HepG2 (cell line): ENCODE measurements around the gene NINL. TPM values are rescaled to one million over a fixed set of nuclear protein-coding genes. Genes with fewer than 3 reads are reported as not detected.

Source experiments
- ATAC-seq: fragments of 200-7000 bp; cut with Tn5 transposase; 3 replicates; pipeline ENCODE4 v1.9.1; 2020; ENCODE audit warnings: mild to moderate bottlenecking, moderate library complexity
- BruUV-seq: library from RNA; stranded (reverse); fragments of 400-500 nt; replicated peaks from 2 replicates; lab custom pipeline; 2021; lab: Mats Ljungman, UMichigan
- CTCF ChIA-PET: fragments of 300-600 bp; formaldehyde crosslinking; extraction: SDS; loops from one replicate; lab custom pipeline; 2021; ENCODE audit warnings: low total read pairs, inconsistent platforms, low intra/inter-chr PET ratio; lab: Yijun Ruan, JAX
- POLR2A ChIA-PET: fragments of 350-600 bp; sonication (Branson Sonifier 250); formaldehyde crosslinking; loops from one replicate; lab custom pipeline; 2020; ENCODE audit warnings: antibody characterized with exemption, inconsistent platforms; lab: Yijun Ruan, JAX
- DNase-seq: peaks from one replicate; pipeline ENCODE4 v3.0.0-alpha.2; 2015; ENCODE audit warnings: low spot score
- FAIRE-seq: peaks from 3 replicates; lab custom pipeline; 2011; peaks lifted over from hg19 to GRCh38; lab: Jason Lieb, UNC
- H2AFZ ChIP-seq: one replicate; pipeline ENCODE4 v1.6.1; 2011; ENCODE audit warnings: low read length, inconsistent platforms
- H3K27ac ChIP-seq: fragments of 300-600 bp; 3 replicates; pipeline ENCODE4 v1.8.0; 2011; ENCODE audit warnings: mixed run types, mild to moderate bottlenecking, mixed read lengths, low read length, inconsistent platforms; ENCODE audit not compliant: insufficient read depth; ENCODE audit errors: extremely low read length
- H3K27me3 ChIP-seq, 2 experiments: fragments of 200-600 bp in 1 of 2; 2 replicates in 1 of 2; 3 replicates in 1 of 2; pipeline versions ENCODE4 v1.6.0 to v1.8.0; 2011; ENCODE audit warnings: low read length in 2 of 2, mild to moderate bottlenecking in 2 of 2, moderate library complexity in 2 of 2, inconsistent platforms in 1 of 2; ENCODE audit not compliant: insufficient read depth in 2 of 2, control insufficient read depth in 1 of 2
- H3K36me3 ChIP-seq, 2 experiments: fragments of 200-600 bp in 1 of 2; replicated peaks in 1 of 2; 2 replicates in 1 of 2; 3 replicates in 1 of 2; pipeline versions ENCODE4 v1.5.1 to v1.8.0; 2011; ENCODE audit warnings: low read length in 2 of 2, inconsistent platforms in 1 of 2; ENCODE audit not compliant: insufficient read depth in 2 of 2, control insufficient read depth in 1 of 2
- H3K4me1 ChIP-seq: 2 replicates; pipeline ENCODE4 v1.5.1; 2012; ENCODE audit warnings: low read length, inconsistent platforms; ENCODE audit not compliant: insufficient read depth
- H3K4me2 ChIP-seq: 2 replicates; pipeline ENCODE4 v1.6.0; 2011; ENCODE audit warnings: low read depth, low read length, inconsistent platforms
- H3K4me3 ChIP-seq, 3 experiments: fragments of 200-600 bp in 1 of 3; sonication (generic), shearing (Covaris generic) in 1 of 3; replicated peaks in 1 of 3; 2 replicates each; pipeline ENCODE4 v1.5.1; 2011 to 2016; ENCODE audit warnings: low read length in 3 of 3, inconsistent platforms in 2 of 3, low read depth in 2 of 3, mild to moderate bottlenecking in 2 of 3, control low read depth in 1 of 3, mixed read lengths in 1 of 3; ENCODE audit not compliant: insufficient read depth in 1 of 3
- H3K79me2 ChIP-seq: one replicate; pipeline ENCODE4 v1.6.1; 2011; ENCODE audit warnings: low read length, inconsistent platforms; ENCODE audit not compliant: insufficient read depth
- H3K9ac ChIP-seq: 2 replicates; pipeline ENCODE4 v1.6.0; 2011; ENCODE audit warnings: mild to moderate bottlenecking, low read depth, low read length, inconsistent platforms; ENCODE audit not compliant: insufficient read depth
- H3K9me3 ChIP-seq: 2 replicates; pipeline ENCODE4 v1.5.1; 2012; ENCODE audit warnings: mild to moderate bottlenecking, low read length
- H4K20me1 ChIP-seq: 2 replicates; pipeline ENCODE4 v1.6.0; 2011; ENCODE audit warnings: inconsistent platforms, mild to moderate bottlenecking, low read length, moderate library complexity; ENCODE audit not compliant: insufficient read depth
- CBFB ChIP-seq: sonication (generic); formaldehyde crosslinking; IDR thresholded peaks from 2 replicates; pipeline ENCODE4 v1.4.0; 2020; ENCODE audit warnings: missing genetic modification reagents
- HHEX ChIP-seq: IDR thresholded peaks from 2 replicates; pipeline ENCODE4 v1.6.1; 2016; ENCODE audit warnings: control low read depth
- KLF13 ChIP-seq: sonication (generic); formaldehyde crosslinking; IDR thresholded peaks from 2 replicates; pipeline ENCODE4 v1.4.0; 2020; ENCODE audit warnings: mild to moderate bottlenecking, missing genetic modification reagents
- NAIF1 ChIP-seq: sonication (generic); formaldehyde crosslinking; IDR thresholded peaks from 2 replicates; pipeline ENCODE4 v1.5.0; 2020; ENCODE audit warnings: mild to moderate bottlenecking, missing genetic modification reagents, borderline replicate concordance
- NONO ChIP-seq, 2 experiments: fragments of 450-650 bp in 1 of 2; sonication (generic) in 1 of 2; formaldehyde crosslinking in 1 of 2; IDR thresholded peaks in 1 of 2; conservative IDR thresholded peaks in 1 of 2; 2 replicates each; pipeline versions ENCODE4 v1.6.1 to v1.8.0; 2017 to 2022; ENCODE audit warnings: mild to moderate bottlenecking in 1 of 2, missing genetic modification reagents in 1 of 2, moderate library complexity in 1 of 2
- RCOR2 ChIP-seq: IDR thresholded peaks from 2 replicates; pipeline ENCODE4 v1.6.1; 2016; ENCODE audit warnings: missing biosample characterization, missing genetic modification reagents
- RFXAP ChIP-seq: sonication (generic); formaldehyde crosslinking; IDR thresholded peaks from 2 replicates; pipeline ENCODE4 v1.4.0; 2020; ENCODE audit warnings: missing genetic modification reagents, borderline replicate concordance
- SMC3 ChIP-seq: IDR thresholded peaks from 2 replicates; pipeline ENCODE4 v1.6.1; 2011; ENCODE audit warnings: low read length, improper control_type of control experiment
- SRSF9 ChIP-seq: fragments of 200-400 bp; formaldehyde crosslinking; IDR thresholded peaks from 2 replicates; pipeline ENCODE4 v1.6.1; 2018; ENCODE audit warnings: borderline replicate concordance, mild to moderate bottlenecking, low read depth, low read length; ENCODE audit not compliant: insufficient read depth, poor library complexity, severe bottlenecking
- TARDBP ChIP-seq: sonication (generic); formaldehyde crosslinking; IDR thresholded peaks from 2 replicates; pipeline ENCODE4 v1.8.0; 2022; ENCODE audit warnings: mild to moderate bottlenecking, missing genetic modification reagents
- ZBTB42 ChIP-seq: sonication (generic); formaldehyde crosslinking; IDR thresholded peaks from 2 replicates; pipeline ENCODE4 v1.5.0; 2020; ENCODE audit warnings: mild to moderate bottlenecking, missing genetic modification reagents
- ZNF280D ChIP-seq: sonication (generic); formaldehyde crosslinking; IDR thresholded peaks from 2 replicates; pipeline ENCODE4 v1.5.1; 2020; ENCODE audit warnings: mild to moderate bottlenecking, missing genetic modification reagents
- ZNF430 ChIP-seq: sonication (generic); formaldehyde crosslinking; IDR thresholded peaks from 2 replicates; pipeline ENCODE4 v1.9.0; 2021; ENCODE audit warnings: mild to moderate bottlenecking, missing genetic modification reagents
- ZNF556 ChIP-seq: sonication (generic); formaldehyde crosslinking; IDR thresholded peaks from 2 replicates; pipeline ENCODE4 v1.4.0; 2020; ENCODE audit warnings: mild to moderate bottlenecking, missing genetic modification reagents, borderline replicate concordance
- ZNF644 ChIP-seq: IDR thresholded peaks from 2 replicates; pipeline ENCODE4 v1.6.1; 2016; ENCODE audit warnings: low read depth
- ZSCAN29 ChIP-seq: sonication (generic); formaldehyde crosslinking; conservative IDR thresholded peaks from 2 replicates; pipeline ENCODE4 v1.4.0; 2020; ENCODE audit warnings: mild to moderate bottlenecking, missing genetic modification reagents
- ZSCAN9 ChIP-seq: IDR thresholded peaks from 2 replicates; pipeline ENCODE4 v1.6.1; 2016; ENCODE audit warnings: borderline replicate concordance
- WGBS: methylation state at CpG from one replicate; pipeline ENCODE4 v1.1.6; 2017; ENCODE audit warnings: low lambda C conversion rate; 5-methylcytosine and 5-hydroxymethylcytosine counted together
- in situ Hi-C: cut with HindIII; loops from 2 replicates; pipeline ENCODE4 v1.10.0; 2017; ENCODE audit warnings: low pct_unique_long_range_greater_than_20kb; ENCODE audit not compliant: extremely low pct_ligation_motif_present
- intact Hi-C: fragments of 100-400 bp; cut with micrococcal nuclease; formaldehyde crosslinking; loops from one replicate; pipeline ENCODE4 v1.10.0; 2022; ENCODE audit not compliant: unreplicated experiment
- polyA plus RNA-seq, 8 experiments: library from polyadenylated mRNA; depleted of rRNA in 3 of 8; stranded (reverse) in 7 of 8; unstranded in 1 of 8; fragments of >200 nt; fragmentation: Illumina TruSeq in 4 of 8; extraction: Trizol in 4 of 8; gene quantifications; 2 replicates each; pipeline versions ENCODE4 v1.2.1 to v1.2.3, GENCODE V29; 2011 to 2016; ENCODE audit warnings: low read depth in 4 of 8, missing spikeins in 1 of 8, mixed read lengths in 1 of 8; ENCODE audit not compliant: insufficient read depth in 1 of 8
- total RNA-seq, 5 experiments: library from RNA; depleted of rRNA; stranded (reverse); fragments of >200 nt; fragmentation: Illumina TruSeq; extraction: Trizol; gene quantifications; 2 replicates each; pipeline ENCODE4 v1.2.3, GENCODE V29; 2016; ENCODE audit warnings: low read depth in 1 of 5

Gene NINL
- total and polyA plus RNA-seq, 2 of the 13 experiments (the other 11 are each of a cell fraction or from before 2014, with no cell fraction given), result 32.3 to 34.3 TPM

DNA sequence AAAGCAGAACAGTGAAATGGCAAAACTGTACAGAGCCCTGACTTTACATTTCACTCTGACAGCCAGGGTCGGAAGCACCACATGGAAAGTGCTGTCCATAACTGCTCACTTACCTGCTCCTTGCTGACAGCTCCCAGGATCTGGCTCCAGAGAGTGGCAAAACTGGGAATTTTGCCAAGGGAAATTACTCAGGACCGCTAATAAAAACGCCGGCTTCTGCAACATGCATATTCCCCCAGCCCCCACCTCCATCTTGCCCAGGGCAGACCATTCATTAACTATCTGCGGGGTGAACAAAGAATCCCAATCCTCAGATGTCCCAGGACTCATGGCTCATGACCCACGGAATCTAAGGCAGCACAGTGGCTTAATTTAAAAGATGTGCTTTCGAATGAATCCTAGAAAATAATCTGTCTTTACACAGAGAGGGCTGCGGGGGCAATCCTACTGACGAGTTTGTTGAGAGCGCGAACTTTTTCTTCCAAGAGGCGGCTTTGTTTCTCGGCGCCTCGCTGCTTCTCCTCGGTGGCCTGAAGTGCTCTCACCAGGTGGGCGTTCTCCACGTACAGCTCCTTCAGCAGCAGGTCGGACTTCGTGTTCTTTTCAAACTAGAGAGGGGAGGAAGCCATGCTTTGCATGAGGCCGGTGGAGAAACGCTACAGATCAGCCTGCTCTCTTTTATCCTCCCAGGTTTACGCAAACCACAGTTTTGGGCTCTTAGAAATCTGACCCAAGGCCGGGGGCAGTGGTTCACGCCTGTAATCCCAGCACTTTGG lies 132.1 kb downstream of the NINL start:
- Histone ChIP-seq H3K4me3 (no peak overlapping the region), H3K79me2 (no peaks in the 10 kb centered on the region), H2AFZ (no peak overlapping the region), H3K36me3 (peaks cover 28 to 39% of the 10 kb centered on the region in 2 experiments), H4K20me1 (no peaks in the 10 kb centered on the region), H3K27me3 (no peaks in the 10 kb centered on the region), H3K9ac (no peak overlapping the region), H3K9me3 (no peaks in the 10 kb centered on the region), H3K4me1 (no peaks in the 10 kb centered on the region), H3K4me2 (no peak overlapping the region), H3K27ac (no peak overlapping the region)
- POLR2A ChIA-PET, result no interaction called here
- DNase-seq (no peak), FAIRE-seq (no peak), ATAC-seq (no peak)
- 97% methylated on average over 25 of the region's 25 CpGs for WGBS
- in situ Hi-C loops, result no loop called here
- BruUV-seq, result no TSS peak
- 0 out of 2 replicates have a peak, but pooled peaks have one; percentile 29 for TF ChIP-seq ZNF430 (CRISPR knock-in tag)
- no peak for TF ChIP-seq SRSF9
- no peak for TF ChIP-seq HHEX (CRISPR knock-in tag)
- intact Hi-C loops, result no loop called here
- CTCF ChIA-PET, result no interaction called here

DNA sequence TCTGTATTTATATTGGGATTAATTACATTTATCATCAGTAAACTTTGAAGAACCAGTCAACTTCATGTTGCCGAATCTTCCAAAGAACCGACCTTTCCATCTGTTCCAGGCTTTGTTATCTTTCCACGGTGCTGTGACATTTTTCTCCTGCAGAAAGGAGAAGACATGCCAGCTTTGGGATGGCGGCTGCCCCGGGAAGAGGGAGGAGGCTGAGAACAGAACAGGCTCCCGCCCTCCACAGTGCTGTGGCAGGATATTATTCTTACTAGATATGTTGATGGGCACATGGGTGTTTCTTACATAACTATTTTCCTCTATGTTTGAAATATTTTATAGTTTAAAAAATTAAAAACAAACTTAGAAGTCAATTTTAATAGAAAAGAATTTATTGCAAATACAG lies 133.0 kb downstream of the NINL start:
- Histone ChIP-seq H3K9ac (no peak overlapping the region), H4K20me1 (no peaks in the 10 kb centered on the region), H3K27me3 (no peaks in the 10 kb centered on the region), H2AFZ (no peak overlapping the region), H3K4me2 (no peak overlapping the region), H3K4me1 (no peaks in the 10 kb centered on the region), H3K79me2 (no peaks in the 10 kb centered on the region), H3K36me3 (peaks cover 30 to 44% of the 10 kb centered on the region in 2 experiments), H3K4me3 (no peak overlapping the region), H3K9me3 (no peaks in the 10 kb centered on the region), H3K27ac (no peak overlapping the region)
- CTCF ChIA-PET, result no interaction called here
- DNase-seq (no peak), ATAC-seq (no peak), FAIRE-seq (no peak)
- 96% methylated on average over 6 of the region's 6 CpGs for WGBS
- POLR2A ChIA-PET, result no interaction called here
- intact Hi-C loops, result no loop called here
- no TSS peak for BruUV-seq
- in situ Hi-C loops, result no loop called here
- TF ChIP-seq ZNF556 (no peak), SMC3 (no peak), NAIF1 (CRISPR knock-in tag) (no peak), ZSCAN29 (CRISPR knock-in tag) (no peak), CBFB (CRISPR knock-in tag) (no peak), TARDBP (CRISPR knock-in tag) (no peak), ZSCAN9 (CRISPR knock-in tag) (no peak), NONO (IDR thresholded peaks at IDR 0.05) (no peak), NONO (CRISPR knock-in tag; conservative IDR thresholded peaks at IDR 0.05) (no peak), RFXAP (CRISPR knock-in tag) (no peak), ZNF280D (CRISPR knock-in tag) (no peak), KLF13 (no peak), RCOR2 (CRISPR knock-in tag) (no peak), ZNF644 (CRISPR knock-in tag) (no peak), ZBTB42 (CRISPR knock-in tag) (no peak)
